Inflammatory macrophage treated with lipopolysaccharide for 1 hour (primary cell): ENCODE results near the gene HRAS.
"Not testable (repeated sequence)": the region's sequence is repeated elsewhere in the genome, so short reads cannot be mapped to it uniquely, and the experiment has no call there.

Experiments
- DNase-seq, 2 donors: peaks; one replicate each; pipeline ENCODE4 v3.0.0-alpha.2; 2020 to 2022

The HRAS gene

GRCh38 chr11:535519-536454, at the start of gene HRAS:
TSS of gene HRAS (minus strand) at chr11:535576.
- peak; percentile 89 to 98 for DNase-seq

- DNase-seq, result no peak
Observed at GRCh38 chr11:584287-584686, 48.9 kb upstream of the HRAS start.

GRCh38 chr11:581752-582151, 46.4 kb upstream of the HRAS start:
- DNase-seq, result no peak

GRCh38 chr11:581342-581741, 46.0 kb upstream of the HRAS start:
- DNase-seq, result no peak

- DNase-seq, result no peak
Observed at GRCh38 chr11:579830-580601, 44.6 kb upstream of the HRAS start.

GRCh38 chr11:578276-579035, 43.1 kb upstream of the HRAS start:
- no peak for DNase-seq

- DNase-seq, result no peak
Observed at GRCh38 chr11:577611-577894, 42.2 kb upstream of the HRAS start.

GRCh38 chr11:576811-577610, 41.6 kb upstream of the HRAS start:
- no peak for DNase-seq

- peak; percentile 86 to 92 for DNase-seq
Observed at GRCh38 chr11:575996-576768, 40.8 kb upstream of the HRAS start, which contains the start of gene PHRF1. TSS of gene PHRF1 (plus strand) at chr11:576470. CDS start at chr11:581513, 5,043 bp downstream.

- no peak for DNase-seq
Observed at GRCh38 chr11:575313-575995, 40.1 kb upstream of the HRAS start.

- DNase-seq, result no peak
Observed at GRCh38 chr11:574632-575312, 39.4 kb upstream of the HRAS start.

- not testable (repeated sequence) for DNase-seq
Observed at GRCh38 chr11:574031-574570, 38.7 kb upstream of the HRAS start.

GRCh38 chr11:573146-573759, 37.9 kb upstream of the HRAS start:
- DNase-seq, result no peak

GRCh38 chr11:571802-572185, 36.4 kb upstream of the HRAS start:
- DNase-seq, result no peak

GRCh38 chr11:569158-569885, 33.9 kb upstream of the HRAS start:
- DNase-seq, result no peak

GRCh38 chr11:568306-569157, 33.2 kb upstream of the HRAS start:
- DNase-seq, result peak; percentile 82 to 88

- DNase-seq, result no peak
Observed at GRCh38 chr11:567629-568292, 32.4 kb upstream of the HRAS start.
